Retinal pigment epithelial cell (primary cell): Measurements from ENCODE around the gene PSG1.
"Not testable (repeated sequence)": the region's sequence is repeated elsewhere in the genome, so short reads cannot be mapped to it uniquely, and the experiment has no call there.

ENCODE experiments used
- DNase-seq: peaks from one replicate; pipeline ENCODE4 v3.0.0-alpha.2; 2010; ENCODE audit warnings: low read depth
- H3K4me3 ChIP-seq: 2 replicates; pipeline ENCODE4 v1.5.1; 2011; ENCODE audit warnings: mild to moderate bottlenecking, low read length, control low read depth, moderate library complexity
- TF ChIP-seq, protein P1 (sequence below): conservative IDR thresholded peaks from 2 replicates; pipeline ENCODE4 v1.5.1; 2011; ENCODE audit warnings: low read depth, low read length, control low read depth, inconsistent platforms

Gene PSG1

DNA sequence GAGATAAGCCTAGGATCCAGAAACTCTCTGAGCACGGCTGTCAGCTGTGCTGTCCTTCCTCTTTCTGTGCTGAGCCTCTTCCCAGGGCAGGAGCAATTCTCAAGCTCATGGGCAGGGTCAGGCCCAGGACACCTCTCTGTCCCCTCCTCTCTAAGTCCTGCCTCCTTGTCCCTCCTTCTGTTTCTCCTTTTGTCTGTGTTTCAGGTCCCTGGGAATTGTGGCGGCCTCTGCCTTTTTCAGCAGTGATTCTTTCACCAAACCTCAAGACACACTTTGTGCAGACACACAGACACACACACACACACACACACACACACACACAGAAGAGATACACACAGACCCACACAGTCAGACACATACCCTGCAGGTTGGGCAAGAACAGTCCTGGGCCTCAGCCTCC is at the start of gene PSG1:
Gene PSG1, minus strand, starts transcription at position 101 of the 400 bp plus-strand sequence. CDS start 132 bp downstream, outside the sequence.
- DNase-seq = no peak
- H3K4me3 ChIP-seq = no peak within 1 kb of the TSS
- TF ChIP-seq, protein P1, sequence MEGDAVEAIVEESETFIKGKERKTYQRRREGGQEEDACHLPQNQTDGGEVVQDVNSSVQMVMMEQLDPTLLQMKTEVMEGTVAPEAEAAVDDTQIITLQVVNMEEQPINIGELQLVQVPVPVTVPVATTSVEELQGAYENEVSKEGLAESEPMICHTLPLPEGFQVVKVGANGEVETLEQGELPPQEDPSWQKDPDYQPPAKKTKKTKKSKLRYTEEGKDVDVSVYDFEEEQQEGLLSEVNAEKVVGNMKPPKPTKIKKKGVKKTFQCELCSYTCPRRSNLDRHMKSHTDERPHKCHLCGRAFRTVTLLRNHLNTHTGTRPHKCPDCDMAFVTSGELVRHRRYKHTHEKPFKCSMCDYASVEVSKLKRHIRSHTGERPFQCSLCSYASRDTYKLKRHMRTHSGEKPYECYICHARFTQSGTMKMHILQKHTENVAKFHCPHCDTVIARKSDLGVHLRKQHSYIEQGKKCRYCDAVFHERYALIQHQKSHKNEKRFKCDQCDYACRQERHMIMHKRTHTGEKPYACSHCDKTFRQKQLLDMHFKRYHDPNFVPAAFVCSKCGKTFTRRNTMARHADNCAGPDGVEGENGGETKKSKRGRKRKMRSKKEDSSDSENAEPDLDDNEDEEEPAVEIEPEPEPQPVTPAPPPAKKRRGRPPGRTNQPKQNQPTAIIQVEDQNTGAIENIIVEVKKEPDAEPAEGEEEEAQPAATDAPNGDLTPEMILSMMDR = no peak

DNA sequence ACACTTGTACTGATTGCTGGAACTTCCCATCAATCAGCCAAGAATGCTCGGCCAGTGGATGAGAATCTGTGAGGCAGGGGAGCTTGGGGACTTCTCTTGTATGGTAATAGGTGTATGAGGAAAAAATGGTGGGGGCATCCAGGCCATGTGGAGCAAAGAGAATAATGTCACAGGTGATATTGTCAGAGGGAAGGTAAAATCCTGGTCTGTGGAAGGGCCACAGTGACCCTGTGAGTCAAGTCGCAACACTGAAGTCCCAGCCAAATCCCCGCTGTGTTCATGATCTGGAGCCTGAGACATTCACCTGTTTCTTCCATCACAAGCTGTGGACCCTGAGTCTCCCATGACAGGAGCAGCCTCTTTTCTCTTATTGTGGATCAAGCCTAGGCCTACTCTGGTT is 49.4 kb upstream of the PSG1 start:
- no peak for DNase-seq
- H3K4me3 ChIP-seq = no peak overlapping the region
- TF ChIP-seq, protein P1 = no peak

DNA sequence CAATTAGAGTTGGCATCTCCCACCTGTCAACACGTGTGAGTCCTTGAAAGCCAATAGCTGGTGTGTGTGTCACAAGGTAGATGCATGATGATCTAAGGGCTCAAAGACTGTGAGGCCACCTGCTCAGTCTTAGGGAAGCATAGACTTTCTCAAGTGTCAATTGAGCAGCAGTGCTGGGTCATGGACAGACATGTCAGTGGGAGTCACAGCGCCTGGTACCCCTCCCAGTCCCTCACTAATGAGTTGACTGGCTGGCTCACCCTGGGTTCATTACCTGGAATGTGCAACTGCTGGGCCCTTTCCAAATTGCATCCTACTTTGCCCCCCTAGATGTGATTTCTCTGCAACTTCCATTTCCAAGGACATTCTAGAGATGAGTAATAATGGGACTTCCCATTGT is 47.3 kb upstream of the PSG1 start:
- no peak overlapping the region for H3K4me3 ChIP-seq
- TF ChIP-seq, protein P1 = no peak
- no peak for DNase-seq

DNA sequence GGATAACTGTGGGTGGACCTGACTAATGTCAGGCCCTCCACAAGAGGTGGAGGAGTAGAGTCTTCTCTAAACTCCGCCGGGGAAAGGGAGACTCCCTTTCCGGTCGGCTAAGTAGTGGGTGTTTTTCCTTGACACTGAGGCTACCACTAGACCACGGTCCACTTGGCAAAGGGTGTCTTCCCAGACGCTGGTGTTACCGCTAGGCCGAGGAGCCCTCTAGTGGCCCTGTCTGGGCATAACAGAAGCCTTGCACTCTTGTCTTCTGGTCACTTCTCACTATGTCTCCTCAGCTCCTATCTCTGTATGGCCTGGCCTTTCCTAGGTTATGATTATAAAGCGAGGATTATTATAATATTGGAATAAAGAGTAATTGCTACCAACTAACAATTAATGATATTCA is 43.6 kb upstream of the PSG1 start:
- TF ChIP-seq, protein P1 = peak; percentile 78
- H3K4me3 ChIP-seq, DNase-seq: not testable (repeated sequence)

DNA sequence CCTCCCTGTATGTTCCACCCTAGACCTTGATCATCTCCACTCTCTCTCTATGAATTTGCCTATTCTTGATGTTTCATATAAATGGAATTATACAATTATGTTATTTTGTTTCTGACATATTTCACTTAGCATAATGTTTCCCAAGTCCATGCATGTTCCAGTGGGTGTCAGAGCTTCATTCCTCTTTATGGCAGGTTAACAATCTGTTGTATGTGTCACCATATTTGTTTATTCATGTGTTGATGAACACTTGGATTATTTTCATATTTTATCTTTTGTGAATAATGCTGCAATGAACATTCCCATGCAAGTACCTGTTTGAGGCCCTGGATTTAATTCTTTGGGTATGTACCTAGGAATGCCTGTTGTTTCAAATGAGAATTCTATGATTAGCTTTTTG is 41.5 kb upstream of the PSG1 start:
- not testable (repeated sequence) for DNase-seq, H3K4me3 ChIP-seq

DNA sequence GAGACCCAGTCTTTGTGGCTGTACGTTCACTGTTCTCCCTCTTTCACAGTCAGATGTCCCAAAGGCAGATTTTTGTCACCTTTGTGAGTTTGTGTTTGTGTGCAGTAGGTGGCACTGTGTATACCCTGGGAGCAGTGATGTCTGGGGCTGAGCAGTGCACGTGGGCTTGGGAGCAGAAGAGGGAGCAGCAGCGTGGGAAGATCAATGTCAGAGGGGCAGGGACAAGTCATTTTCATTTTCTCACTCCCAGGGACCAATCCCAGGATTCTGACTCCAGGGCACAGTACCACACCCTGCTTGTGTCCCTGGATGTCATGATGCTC is 40.2 kb upstream of the PSG1 start:
- no peak for DNase-seq
- H3K4me3 ChIP-seq = no peak overlapping the region
- TF ChIP-seq, protein P1 = no peak

DNA sequence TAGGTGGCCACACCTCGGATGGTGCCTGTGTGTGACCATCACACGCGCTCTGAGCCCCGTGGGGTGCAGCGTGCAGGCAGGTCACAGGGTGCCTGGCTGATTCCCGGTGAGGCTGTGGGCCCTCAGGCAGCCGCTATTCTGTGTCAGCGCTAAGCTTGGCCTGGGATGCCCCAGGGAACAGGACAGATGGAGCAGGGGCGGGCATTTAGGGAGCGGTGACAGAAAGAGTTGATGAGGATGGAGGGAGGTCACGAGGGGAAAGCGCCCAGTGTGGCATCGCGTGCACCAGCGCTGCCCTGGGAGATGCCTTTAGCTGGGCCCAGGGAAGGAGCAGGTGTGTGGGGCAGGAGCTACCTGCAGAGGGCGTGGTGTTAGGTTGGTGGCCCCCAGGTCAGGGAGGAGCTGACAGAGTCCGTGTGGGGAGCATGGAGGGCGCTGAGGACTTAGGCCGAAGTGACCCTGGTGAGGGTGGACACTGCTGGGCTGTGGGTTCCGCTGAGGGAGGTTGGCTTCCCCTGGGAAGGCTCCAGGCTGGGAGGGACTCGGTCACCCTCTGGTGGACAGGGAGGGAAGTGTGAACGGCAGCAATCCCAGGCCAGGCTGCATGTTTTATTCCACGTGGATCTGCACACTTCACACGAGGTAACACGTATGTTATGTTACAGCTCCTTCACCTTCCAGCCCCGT is 39.7 kb upstream of the PSG1 start:
- not testable (repeated sequence) for DNase-seq, H3K4me3 ChIP-seq
- TF ChIP-seq, protein P1 = peak; percentile 47

DNA sequence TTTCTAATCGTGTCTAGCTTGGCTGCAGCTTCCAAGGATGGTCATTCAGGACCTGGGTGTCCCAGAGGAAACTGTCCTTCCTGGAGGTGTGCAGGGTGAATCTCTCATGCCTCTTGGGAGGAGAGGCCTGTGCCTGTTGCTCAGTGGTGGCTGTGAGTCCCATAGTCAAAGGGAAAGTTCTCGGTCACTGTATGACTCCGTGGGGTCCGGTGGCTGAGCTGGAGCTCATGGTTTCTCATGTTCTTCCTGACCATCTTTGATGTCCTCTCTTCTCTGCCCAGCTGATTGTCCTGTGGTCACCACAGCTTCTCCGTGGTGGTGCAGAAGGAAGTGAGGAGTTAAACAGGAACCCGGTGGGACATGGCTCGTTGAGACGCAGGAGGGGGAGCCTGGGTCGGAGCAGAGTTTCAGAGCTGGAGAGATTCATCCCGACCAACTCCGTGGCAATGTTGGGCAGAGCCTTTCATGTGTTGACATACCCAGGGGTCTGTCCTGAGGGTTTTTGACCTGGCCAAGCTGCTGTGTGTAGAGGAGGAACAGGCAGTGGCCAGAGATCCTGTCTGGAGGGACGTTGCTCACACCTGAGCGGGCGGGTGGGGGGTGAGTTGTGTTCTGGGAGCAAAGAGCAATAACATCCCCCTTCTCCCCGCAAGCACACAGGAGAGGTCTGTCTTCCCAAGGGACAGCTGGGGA is 39.0 kb upstream of the PSG1 start:
- DNase-seq, H3K4me3 ChIP-seq: not testable (repeated sequence)

DNA sequence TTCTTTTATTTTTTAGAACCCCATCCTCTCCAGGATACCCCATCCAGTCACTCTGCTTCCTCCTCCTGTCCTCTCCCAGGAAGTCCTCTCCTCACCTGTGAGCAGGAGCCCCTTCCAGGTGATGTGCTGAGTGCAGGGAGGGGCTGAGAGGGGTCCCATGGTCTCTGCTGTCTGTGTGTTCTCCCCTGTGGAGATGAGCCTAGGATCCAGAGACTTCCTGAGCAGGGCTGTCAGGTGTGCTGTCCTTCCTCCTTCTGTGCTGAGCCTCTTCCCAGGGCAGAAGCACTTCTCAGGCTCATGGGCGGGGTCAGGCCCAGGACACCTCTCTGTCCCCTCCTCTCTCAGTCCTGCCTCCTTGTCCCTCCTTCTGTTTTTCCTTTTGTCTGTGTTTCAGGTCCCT is 38.1 kb upstream of the PSG1 start, which contains the start of gene PSG6:
Gene PSG6, minus strand, starts transcription at position 261 of the 400 bp plus-strand sequence. Its CDS starts 102 bp downstream, at position 159.
- H3K4me3 ChIP-seq, DNase-seq: not testable (repeated sequence)

DNA sequence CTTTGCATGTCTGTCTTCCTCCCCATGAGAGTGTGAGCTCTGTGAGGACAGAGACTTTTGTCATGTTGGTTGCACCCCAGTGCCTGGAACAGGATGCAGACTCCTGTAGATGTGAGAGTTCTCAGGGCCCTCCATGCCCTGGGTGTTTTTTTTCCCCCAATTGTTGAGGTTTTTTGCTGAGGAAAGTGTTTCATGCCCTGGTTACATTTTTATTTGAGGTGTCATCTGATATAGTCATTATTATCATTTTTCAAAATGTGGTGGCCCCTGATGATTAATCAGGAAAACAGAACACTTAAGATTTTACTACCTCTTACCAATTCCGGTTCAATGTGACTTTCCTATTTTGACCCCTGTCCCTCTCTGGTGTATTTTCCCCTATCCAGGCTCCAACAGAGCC is 37.4 kb upstream of the PSG1 start:
- H3K4me3 ChIP-seq, DNase-seq: not testable (repeated sequence)

DNA sequence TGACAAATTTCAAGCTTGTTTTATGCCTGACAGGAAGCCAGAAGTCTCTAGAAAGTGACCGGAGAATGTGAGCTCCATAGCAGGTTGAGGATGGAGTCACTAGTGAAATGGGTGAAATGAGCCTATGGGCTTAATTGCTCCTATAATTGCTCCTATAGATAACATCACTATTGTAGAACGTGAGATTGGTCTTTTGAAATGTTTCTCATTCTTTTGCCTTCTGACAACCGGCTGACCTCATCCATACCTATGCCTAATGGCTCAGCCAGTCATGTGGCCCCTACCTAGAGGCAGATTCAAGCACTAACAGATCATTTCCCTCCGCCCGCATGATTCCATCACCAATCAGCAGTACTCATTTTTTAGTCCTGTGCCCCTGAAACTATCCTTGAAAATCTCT is 34.0 kb upstream of the PSG1 start:
- not testable (repeated sequence) for DNase-seq, H3K4me3 ChIP-seq

DNA sequence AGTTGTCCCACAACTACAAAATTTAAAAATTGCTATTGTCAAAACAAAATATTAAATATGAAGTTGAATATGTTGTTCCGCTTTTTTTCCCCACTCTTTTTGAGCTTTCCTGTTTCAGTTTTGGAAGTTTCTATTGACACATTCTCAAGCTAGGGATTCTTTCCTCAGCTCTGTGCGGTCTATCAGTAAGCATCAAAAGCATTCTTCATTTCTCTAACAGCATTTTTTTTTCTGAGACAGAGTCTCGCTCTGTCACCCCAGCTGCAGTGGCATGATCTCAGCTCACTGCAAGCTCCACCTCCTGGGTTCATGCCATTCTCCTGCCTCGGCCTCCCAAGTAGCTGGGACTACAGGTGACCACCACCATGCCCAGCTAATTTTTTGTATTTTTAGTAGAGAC is 33.4 kb upstream of the PSG1 start:
- H3K4me3 ChIP-seq, DNase-seq: not testable (repeated sequence)
